Stimulated activated CD4-positive, alpha-beta T cell treated with anti-CD3 and anti-CD28 coated beads, Interleukin-1b, Interleukin-23, amount 100 ng/mL, for 24 hours (primary cell): Measurements from ENCODE around the gene VWF.

Experiments used
- DNase-seq, 4 experiments: peaks; one replicate each; pipeline ENCODE4 v3.0.0-alpha.2; 2020; ENCODE audit warnings: low read depth in 4 of 4, low spot score in 1 of 4

The VWF gene

DNA sequence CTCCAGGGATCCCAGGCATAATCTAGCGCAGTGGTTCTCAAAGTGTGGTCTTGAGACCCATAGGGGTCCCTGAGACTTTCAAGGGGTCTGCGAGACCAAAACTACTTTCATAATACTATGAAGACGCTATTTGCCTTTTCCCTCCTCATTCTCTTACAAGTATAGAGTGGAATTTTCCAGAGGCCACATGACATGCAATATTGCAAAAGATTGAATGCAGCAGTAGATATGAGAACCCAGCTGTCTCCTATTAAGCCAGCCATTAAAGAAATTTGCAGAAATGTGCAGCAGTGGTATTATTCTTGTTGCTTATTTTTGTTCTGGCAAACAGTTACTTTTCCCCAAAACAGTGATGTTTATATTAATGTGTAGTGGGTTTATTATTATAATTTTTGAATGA, 62.8 kb downstream of the VWF start:
- DNase-seq, result no peak

DNA sequence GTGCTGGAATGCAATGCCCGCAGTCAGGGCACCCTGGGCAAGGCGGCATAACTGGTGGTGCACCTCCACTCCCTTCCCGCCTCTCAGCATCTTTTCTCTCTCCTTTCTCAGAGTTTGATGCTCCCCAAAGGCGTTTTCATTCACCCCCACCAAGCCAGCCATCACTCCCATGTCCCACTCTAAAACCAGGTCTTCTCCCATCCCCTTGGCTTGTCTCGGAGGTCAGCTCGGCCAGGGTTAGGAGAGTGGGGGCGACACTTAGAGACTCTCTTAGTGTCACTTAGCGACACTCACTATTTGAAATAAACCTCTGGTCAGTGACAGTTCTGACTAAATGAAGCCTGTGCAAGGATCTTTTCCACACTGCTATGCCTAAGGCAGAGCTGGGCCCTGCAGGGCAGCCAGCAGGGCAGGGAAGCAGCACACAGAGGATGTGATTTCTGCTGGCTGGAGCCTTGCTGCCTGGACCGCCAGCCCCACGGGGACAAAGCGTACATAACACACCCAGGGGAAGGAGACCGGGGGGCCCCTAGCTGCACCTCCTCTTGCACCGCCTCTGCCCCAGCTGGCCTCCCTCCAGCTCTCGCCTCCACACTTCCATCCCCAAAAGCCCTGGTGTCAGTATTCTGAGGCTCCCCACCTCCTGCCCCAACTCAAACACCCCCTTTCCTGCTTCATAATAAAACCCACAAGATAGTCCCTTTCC, 64.5 kb downstream of the VWF start:
- no peak for DNase-seq

DNA sequence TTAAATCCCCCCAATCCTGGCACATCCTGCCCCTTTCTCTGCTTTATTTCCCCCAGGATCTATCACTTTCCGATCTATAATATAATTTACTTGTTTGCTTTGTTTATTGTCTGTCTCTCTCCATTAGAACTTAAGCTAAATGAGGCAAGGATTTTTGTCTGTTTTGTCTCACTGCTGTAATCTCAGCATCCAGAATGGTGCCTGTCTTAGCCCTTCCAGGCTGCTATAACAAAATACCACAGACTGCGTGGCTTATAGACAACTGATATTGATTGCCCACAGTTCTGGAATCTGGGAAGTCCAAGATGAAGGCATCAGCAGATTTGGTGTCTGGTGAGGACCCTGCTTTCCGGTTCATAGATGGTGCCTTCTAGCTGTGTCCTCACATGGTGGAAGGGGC, 65.2 kb downstream of the VWF start:
- DNase-seq, result no peak

DNA sequence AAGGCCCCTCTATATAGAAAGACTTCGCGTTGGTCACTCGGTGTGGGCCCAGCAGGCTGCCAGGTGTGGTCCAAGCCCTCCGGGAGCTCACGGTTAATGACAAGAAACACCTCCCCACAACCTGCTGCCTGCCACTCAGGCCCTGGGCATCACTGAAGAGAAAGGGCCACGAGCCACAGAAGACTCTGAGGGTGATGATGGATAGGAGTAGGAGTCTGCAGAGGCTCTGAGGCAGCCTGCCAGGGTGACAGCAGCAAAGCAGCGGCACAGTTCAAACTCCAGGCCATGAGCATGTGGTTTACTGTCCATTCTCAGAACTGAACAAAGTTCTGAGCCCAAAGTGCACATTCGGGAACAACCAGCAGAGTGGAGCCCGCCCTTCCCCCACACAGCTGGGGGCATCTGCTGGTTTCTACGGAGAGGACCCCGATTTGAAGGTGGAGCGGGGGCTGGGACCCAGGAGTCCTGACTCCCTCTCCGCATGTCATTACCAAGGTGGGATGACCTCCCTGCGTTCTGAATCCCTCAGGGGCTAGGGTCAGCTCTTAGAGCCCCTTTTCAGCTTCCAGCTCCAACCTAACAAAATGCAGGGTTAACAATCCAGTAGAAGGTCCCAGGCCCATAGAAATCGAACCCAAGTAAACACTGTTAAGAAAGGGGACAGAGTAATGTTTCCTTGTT, 65.8 kb downstream of the VWF start:
- DNase-seq, result no peak

DNA sequence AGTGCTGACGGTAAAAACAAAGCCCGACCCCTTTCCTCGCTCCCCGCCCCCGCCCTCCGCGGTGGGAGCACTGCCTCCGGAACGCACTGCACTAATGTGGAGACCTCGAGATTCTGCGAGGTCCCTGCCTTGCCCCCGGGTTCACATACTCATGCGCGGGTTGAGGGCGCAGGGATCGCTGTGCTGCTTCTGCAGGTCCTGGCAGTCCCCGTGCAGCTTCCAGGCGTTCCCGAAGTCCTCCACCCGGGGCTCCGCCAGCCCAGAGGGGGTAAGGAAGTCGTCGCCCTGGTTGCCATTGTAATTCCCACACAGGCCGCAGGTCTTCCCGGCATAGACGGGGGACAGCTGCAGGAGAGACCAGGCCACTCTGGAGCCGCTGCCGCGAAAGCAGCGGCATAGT, 66.8 kb downstream of the VWF start:
- DNase-seq, result no peak

DNA sequence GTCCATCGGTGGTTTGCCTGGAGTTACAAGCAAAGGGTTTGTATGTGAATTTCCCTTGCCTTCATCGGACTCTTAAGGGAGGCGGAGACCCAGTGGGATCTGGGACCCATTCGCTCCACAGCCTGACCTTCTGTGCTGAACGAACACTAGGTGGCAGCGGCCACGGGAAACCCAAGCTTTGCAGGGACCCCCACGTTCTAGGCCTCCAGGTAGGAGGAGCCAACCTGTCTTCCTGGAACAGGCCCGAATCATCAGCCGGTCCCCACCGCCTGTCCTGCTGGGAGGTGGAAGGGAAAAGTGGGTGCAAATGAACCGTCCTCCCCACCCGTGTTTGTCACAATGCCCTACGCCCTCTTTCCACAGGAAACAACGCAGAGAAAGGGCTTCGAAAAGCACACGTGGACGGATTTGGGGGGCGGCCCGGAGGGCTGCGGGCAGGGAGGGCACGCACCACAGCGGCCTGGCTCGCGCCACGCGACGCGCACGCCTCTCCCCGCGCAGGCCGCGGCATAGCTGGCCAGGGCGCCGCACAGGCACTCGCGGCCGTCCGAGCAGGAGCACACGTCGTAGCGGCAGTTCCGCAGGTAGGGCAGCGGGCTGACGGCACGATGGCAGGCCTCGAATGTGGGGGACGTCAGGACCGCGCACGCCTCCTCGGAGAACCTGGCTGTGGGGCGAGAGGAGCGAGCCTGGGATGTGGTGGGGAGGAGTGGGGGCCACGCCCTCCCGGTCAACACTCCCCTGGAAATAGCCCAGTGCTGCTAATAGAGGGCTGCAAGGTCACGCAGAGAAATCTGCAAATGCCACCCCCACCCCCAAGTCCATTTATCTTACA, 67.8 kb downstream of the VWF start:
- no peak for DNase-seq

DNA sequence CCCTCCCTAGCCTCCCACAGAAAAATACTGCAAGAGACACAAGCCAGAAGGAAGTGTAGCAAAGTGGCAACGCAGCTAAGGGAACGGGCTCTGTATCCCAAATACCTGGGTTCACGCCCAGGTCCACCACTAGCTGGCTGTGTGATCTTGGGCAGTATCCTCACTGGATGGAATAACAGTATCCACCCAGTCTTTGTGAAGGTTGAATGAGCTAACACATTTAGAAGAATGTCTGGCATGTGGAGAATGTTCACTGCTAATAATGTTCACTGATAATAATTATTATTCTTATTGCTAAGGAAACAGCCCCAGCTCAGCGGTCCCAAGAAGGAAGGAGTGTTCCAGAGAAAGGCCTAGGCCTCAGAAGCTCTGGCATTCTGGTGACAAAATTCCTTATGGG, 70.9 kb downstream of the VWF start:
- no peak for DNase-seq

DNA sequence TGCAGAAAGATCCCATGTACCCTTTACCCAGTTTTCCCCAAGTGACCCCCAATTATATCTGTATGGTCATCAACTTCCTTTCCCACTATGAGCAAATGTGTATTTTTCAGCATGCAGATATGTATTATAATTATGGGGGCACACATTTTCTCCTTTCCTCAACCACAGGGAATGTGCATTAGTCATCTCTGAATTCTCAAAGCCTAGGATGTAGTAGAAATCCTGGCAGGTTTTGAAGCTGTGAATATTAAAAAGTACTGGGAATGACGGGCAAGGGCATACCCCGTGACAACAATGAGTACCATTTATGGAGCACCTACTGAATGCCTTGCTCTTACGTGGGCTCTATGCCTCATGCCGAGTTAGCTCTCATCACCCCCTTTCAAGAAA, 71.5 kb downstream of the VWF start:
- no peak for DNase-seq

DNA sequence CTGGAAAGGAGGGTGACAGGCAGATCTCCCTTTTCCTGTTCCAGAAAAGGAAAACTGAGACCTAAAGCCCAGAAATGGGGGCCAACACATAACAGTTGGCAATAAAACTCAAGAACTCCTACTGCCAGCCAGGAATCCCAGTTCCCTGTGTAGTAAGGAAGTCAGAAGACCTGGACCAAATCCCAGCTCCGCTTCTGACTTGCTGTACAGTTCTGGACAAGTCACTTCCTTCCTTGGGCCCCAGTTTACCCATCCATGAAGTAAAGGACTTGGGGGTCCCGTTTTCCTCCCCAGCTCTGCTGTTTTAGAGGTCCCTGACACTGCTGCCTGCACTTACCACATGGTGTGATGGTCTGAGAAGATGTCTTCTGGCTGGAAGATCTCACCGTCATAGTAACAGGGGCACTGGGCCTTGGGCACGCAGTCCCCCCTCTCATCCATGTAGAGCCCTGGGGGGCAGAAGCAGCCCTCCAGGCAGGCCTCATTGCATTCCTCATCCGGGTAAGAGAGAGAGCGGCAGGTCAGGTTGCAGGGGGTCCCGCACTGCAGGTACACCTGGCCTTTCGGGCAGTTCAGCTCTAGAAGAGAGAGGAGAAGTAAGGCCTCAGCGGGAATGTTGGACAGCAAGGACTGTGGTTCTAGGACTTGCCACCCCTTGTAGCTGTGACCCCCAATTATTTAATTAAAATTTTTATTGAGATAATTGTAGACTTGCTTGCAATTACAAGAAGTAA, 72.1 kb downstream of the VWF start:
- DNase-seq, result no peak

DNA sequence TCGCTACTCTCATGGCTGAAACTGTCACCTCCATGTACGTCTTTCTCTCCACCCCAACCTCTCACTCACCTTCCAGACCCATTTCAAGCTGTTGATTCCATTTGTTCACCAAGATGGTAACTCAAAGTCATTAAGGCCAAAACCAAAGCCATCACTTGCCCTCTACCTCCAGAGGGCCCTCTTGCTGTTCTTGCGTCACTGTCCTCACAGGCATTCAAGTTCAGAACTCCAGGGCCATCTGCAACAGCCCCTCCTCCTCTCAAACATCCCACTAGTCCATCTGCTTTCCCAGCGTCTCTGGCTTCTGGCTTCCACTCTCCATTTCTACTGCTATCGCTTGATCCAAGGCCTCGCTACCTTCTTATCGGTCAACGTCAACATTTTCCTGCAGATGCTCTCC, 74.5 kb downstream of the VWF start:
- DNase-seq, result no peak

DNA sequence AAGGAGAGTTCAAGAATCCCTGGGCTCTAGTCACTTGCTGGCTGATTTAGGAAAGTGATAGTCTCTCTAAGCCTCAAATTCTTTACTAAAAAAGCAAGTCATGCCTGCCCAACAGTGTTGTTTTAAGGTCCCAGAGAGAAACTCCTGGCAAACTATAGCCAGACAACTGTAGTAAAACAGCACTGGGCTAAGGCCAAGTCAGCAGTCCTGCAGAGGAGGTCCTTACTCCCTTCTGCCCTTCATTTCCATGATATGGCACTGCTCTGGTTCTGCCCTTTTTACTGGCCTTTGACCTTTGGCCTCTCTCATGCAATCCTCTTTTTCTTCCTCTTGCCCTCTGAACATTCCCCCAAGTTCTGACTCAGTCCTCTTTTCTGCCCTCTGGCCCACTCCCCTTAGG, 74.9 kb downstream of the VWF start:
- no peak for DNase-seq

DNA sequence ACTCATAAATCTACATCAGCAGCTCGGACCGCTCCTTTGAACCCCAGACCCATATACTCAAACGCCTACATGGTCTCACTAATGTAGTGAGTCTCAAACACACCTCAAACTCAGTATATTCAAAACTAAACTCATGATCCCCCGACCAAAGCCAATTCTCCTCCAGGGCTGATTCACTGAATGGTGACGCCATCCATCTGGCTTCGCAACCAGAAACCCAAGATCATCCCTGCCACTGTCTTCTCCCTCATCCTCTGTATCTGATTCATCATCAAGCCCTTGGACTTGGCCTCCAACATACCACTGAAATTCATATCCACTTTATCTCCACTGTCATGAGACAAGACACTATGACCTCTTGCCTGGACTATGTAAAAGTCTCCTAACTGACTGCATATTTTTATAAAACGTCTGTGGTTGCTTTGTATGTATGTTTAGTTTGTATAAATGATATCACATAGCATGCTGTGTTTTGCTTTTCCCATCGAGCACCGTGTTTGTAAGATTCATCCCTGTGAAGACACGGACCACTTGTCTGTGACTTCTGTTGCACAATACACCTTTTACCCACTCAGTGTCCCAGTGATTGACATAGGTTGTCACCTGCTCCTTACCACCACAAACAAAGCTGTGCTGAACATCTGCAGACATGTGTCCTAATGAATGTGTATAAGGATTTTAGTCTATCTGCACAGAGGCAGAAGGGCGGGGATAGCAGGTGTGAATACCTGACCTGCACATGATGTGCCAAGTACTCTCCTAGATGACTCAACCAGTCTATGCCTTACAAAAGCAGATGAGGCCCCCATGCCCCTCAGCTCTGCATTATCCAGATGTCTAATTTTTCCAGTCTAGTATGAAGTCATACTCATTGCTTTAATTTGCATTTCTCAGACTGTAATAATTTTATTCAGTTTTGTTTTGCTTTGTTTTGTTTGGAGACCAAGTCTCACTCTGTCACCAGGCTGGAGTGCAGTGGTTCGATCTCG, 76.9 kb downstream of the VWF start:
- DNase-seq, result no peak

DNA sequence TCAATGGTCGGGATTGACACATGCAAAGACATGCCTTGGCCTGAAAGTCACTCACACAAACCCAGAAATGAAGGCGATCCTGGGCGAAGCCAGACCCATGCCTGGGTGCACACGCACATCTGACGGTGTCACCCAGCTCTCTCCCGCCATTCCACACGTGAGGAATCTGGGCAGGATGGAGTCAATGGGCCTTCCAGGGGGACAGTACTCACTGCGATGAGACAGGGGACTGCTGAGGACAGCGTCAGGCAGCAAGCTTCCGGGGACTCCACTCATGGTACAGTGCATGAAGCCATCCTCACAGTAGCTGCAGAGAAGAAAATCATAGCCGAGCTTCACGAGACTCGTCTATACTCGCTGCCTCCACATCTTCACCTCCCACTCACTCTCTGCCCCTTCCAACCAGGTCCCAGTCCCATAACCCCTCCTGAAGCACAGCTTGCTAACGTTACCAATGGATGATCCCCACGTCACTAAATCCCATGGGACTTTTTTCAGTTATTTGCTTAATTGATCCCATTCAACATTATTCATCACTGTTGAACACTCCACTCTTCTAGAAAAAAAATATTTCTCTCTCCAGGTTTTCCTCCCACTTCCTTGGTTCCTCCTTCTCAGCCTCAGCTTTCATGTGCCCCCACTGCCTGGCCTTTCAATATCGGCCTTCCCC, 77.8 kb downstream of the VWF start:
- no peak for DNase-seq

DNA sequence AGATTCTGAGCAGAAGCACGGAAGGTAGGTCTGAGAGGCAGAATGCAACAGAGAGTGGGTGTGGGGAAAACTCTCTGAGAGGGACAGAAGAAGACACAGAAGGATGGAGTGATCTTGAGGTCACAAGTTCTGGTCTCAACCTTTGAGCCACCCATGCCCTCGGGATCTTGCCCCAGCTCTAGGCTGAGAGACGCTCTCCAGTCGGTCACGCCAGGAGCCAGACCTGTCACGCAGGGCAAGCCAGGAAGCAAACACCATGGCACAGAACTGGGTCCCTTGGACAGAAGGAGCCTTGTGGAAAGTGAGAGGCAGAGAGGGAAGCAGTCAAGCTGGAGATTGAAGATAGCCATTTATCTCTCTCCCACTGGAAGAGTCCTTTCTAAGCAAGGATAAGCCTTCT, 79.0 kb downstream of the VWF start:
- DNase-seq, result no peak

DNA sequence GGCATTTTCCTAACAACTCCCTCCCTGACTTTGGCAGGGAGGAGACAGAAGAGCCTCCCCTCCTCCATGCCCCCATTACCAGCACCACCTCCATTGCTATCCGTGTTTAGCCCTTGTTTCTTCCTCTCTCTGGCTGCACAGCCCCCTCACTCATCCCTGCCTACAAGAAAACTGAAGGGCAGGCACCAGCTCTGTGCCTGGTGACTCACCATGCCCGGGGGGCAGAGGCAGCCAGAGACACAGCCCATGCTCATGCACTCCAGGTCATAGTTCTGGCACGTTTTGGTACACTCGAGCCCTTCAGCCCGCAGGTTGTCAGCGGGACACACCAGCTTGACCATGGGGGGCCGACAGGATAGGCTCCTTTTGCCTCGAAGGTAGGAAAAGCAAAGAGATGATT, 80.4 kb downstream of the VWF start:
- no peak for DNase-seq

DNA sequence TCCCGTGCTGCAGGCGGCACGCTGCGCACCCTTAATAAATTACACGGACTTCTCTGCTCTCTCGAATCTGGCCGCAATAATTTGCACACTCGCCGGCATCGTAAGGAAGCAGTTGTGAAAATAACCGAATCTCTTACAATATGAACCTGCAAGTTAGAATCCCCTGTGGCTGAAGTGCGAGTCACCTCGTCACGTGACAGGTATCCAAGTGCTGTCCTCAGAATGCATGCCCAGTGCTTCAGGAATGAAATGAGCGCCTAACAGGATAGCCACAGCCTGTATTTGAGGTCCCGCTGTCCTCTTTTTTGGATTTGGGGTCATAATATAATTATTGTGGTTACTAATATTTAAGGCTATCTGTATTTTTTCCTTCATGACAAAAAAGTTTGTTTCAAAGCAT, 82.0 kb downstream of the VWF start:
- DNase-seq, result no peak

DNA sequence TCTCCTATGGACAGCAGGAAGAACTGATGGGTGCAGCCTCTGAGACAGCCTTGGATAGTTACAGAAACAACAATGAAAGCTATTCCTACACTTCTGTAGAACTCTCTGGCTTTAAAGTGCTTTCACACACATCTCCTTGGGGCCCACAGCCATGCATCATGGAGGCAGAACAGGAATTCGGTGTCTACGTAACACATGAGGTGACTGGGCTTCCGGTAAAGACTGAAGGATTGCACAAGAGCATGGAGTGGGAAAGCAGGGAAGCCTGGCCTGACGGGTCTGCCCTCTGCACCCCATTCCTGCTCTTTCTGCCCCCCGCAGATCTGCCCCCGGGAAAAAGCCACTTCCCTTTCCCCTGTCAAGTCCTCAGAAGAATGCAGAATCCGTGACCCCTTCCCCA, 82.6 kb downstream of the VWF start:
- DNase-seq, result no peak

DNA sequence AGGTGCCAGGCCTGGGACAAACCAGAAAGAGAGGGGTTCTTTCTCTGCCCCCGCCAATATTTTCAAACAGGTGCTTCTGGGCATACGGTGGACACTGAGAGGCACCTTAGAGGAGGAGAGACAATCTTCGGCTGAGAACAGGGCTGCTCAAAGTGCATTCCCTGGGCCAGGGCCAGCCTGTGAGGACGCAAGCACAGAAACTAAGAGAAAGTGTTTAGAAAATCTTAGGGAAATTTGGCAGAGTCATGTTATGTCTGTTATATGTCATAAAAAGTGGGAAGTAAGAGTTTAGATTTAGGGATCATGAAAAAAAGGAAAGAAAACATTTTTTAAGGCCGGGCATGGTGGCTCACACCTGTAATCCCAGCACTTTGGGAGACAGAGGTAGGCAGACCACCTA, 83.7 kb downstream of the VWF start:
- no peak for DNase-seq

DNA sequence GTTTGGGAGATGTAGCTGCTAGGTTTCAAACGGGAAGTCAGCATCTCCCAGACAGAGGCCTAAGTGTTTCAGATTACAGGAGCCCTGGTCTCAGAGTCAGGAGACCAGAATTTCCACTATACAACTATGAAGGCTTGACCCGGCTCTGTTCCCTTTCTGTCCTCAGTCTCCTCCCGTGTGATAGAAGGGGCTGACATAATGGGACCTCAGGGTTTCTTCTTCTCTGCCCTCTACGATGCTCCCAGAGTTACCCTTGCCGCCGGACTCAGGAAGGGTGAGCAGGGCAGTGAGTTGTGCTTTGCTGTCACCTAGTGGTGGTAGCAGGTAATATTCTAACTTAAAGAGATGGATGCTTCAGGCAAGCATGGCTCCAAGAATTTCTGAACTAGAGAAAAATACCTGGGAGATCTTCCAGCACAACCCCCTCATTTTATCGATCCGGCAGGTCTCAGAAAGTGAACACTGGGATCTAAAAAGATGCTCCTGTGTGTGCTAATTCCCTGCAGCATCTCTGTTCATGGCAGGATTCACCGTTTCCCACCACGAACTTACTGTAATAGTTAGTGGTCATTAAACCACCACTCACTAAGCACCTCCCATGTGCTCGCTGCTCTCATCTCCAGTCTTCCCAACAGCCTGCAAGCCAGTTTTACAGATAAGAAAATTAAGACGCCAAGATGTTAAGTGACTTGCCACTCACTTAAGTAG, 84.4 kb downstream of the VWF start:
- peak in 1 of 4 experiments; percentile 32 for DNase-seq
